Neural progenitor cell (in vitro differentiated cells): Measurements from ENCODE around the gene MAIP1. TPM values are rescaled to one million over a fixed set of nuclear protein-coding genes. Genes with fewer than 3 reads are reported as not detected.

Source experiments
- DNase-seq: peaks from one replicate; pipeline ENCODE4 v3.0.0-alpha.2; 2016; ENCODE audit warnings: low spot score
- H2AFZ ChIP-seq: fragments of 200-600 bp; sonication (generic); replicated peaks from 2 replicates; pipeline ENCODE4 v1.6.1; 2016; ENCODE audit warnings: antibody characterized with exemption
- H3F3A ChIP-seq: fragments of 200-600 bp; sonication (generic); 2 replicates; pipeline ENCODE4 v1.6.1; 2016; ENCODE audit warnings: antibody characterized with exemption, low read depth
- H3K27ac ChIP-seq: fragments of 200-600 bp; sonication (generic); 2 replicates; pipeline ENCODE4 v1.5.1; 2016; ENCODE audit warnings: mild to moderate bottlenecking
- H3K27me3 ChIP-seq: fragments of 200-600 bp; sonication (generic); 2 replicates; pipeline ENCODE4 v1.6.1; 2016; ENCODE audit warnings: mild to moderate bottlenecking, moderate library complexity
- H3K36me3 ChIP-seq: fragments of 200-600 bp; sonication (generic); 2 replicates; pipeline ENCODE4 v1.5.1; 2016
- H3K4me1 ChIP-seq: fragments of 200-600 bp; sonication (generic); 2 replicates; pipeline ENCODE4 v1.6.1; 2016; ENCODE audit warnings: mixed run types
- H3K4me2 ChIP-seq: fragments of 200-600 bp; sonication (generic); 2 replicates; pipeline ENCODE4 v1.6.1; 2016
- H3K4me3 ChIP-seq: fragments of 200-600 bp; sonication (generic); 2 replicates; pipeline ENCODE4 v1.5.1; 2016
- H3K79me2 ChIP-seq: fragments of 200-600 bp; sonication (generic); 2 replicates; pipeline ENCODE4 v1.6.1; 2016; ENCODE audit warnings: low read depth
- H3K9ac ChIP-seq: fragments of 200-600 bp; sonication (generic); 2 replicates; pipeline ENCODE4 v1.6.1; 2016
- H3K9me3 ChIP-seq: fragments of 200-600 bp; sonication (generic); 2 replicates; pipeline ENCODE4 v1.5.1; 2016; ENCODE audit warnings: low read depth
- H4K20me1 ChIP-seq: fragments of 200-600 bp; sonication (generic); 2 replicates; pipeline ENCODE4 v1.6.1; 2016; ENCODE audit warnings: low read depth
- H3K27ac Mint-ChIP-seq: 3 replicates; pipeline ENCODE4 v1.8.0; 2021; ENCODE audit warnings: mixed read lengths
- H3K27me3 Mint-ChIP-seq: 2 replicates; pipeline ENCODE4 v1.8.0; 2022; ENCODE audit warnings: low read depth, mild to moderate bottlenecking, inconsistent platforms, moderate library complexity, mixed read lengths; ENCODE audit not compliant: insufficient read depth
- H3K36me3 Mint-ChIP-seq: 3 replicates; pipeline ENCODE4 v1.8.0; 2021; ENCODE audit warnings: mixed read lengths
- H3K4me1 Mint-ChIP-seq: 3 replicates; pipeline ENCODE4 v1.8.0; 2021; ENCODE audit warnings: mixed read lengths
- H3K4me3 Mint-ChIP-seq: 3 replicates; pipeline ENCODE4 v1.8.0; 2021; ENCODE audit warnings: mild to moderate bottlenecking, moderate library complexity, mixed read lengths
- H3K9me3 Mint-ChIP-seq: 3 replicates; pipeline ENCODE4 v1.8.0; 2020; ENCODE audit warnings: mixed read lengths
- CTCF ChIP-seq: fragments of 200-600 bp; sonication (generic); IDR thresholded peaks from 2 replicates; pipeline ENCODE4 v1.5.1; 2017; ENCODE audit warnings: antibody characterized with exemption, mild to moderate bottlenecking
- EZH2 ChIP-seq: fragments of 200-600 bp; sonication (generic); IDR thresholded peaks from 2 replicates; pipeline ENCODE4 v1.6.1; 2017; ENCODE audit warnings: antibody characterized with exemption, mild to moderate bottlenecking, moderate library complexity
- EZH2phosphoT487 ChIP-seq: fragments of 200-600 bp; sonication (generic); IDR thresholded peaks from 2 replicates; pipeline ENCODE4 v1.6.1; 2017; ENCODE audit warnings: antibody characterized with exemption
- total RNA-seq: library from RNA; depleted of rRNA; stranded (reverse); fragments of >200 nt; gene quantifications from 2 replicates; pipeline ENCODE4 v1.2.3, GENCODE V29; 2015; ENCODE audit warnings: low replicate concordance

MAIP1 gene
- total RNA-seq, 1 donor from 2014 or later: 14.0 TPM

DNA sequence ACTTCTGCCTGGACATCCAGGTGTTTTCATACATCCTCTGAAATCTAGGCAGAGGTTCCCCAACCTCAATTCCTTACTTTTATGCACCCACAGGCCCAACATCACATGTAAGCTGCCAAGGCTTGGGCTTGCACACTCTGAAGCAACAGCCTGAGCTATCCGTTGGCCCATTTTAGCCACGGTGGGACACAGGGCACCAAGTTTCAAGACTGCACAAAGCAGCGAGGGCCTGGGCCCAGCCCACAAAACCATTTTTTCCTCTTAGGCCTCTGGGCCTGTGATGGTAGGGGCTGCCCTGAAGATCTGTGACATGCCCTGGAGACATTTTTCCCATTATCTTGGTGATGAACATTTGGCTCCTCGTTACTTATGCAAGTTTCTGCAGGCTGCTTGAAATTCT, 38.4 kb upstream of the MAIP1 start:
- H3K27me3 ChIP-seq: no peaks in the 10 kb centered on the region
- peaks cover 25% of the 10 kb centered on the region for H4K20me1 ChIP-seq
- H3K79me2 ChIP-seq: peaks cover 99% of the 10 kb centered on the region
- no peak overlapping the region for H3K27ac ChIP-seq
- H3K4me1 ChIP-seq: peaks cover 12% of the 10 kb centered on the region
- no peak overlapping the region for H3K9ac ChIP-seq
- Mint-ChIP-seq H3K36me3 (peaks cover 65% of the 10 kb centered on the region), H3K4me1 (peaks cover 15% of the 10 kb centered on the region), H3K4me3 (no peak overlapping the region), H3K27ac (no peak overlapping the region), H3K27me3 (no peaks in the 10 kb centered on the region), H3K9me3 (peaks cover 41% of the 10 kb centered on the region)
- no peak overlapping the region for H3K4me3 ChIP-seq
- DNase-seq: no peak
- H2AFZ ChIP-seq: no peak overlapping the region
- peaks cover 8% of the 10 kb centered on the region for H3K9me3 ChIP-seq
- TF ChIP-seq EZH2phosphoT487 (no peak), CTCF (no peak), EZH2 (no peak)
- no peak overlapping the region for H3K4me2 ChIP-seq
- H3K36me3 ChIP-seq: peaks cover 64% of the 10 kb centered on the region
- peaks cover 8% of the 10 kb centered on the region for H3F3A ChIP-seq

GRCh38 chr2:199922856-199923255, 32.5 kb upstream of the MAIP1 start:
- no peak overlapping the region for H3K27ac ChIP-seq
- H3K36me3 Mint-ChIP-seq: peaks cover 43% of the 10 kb centered on the region
- no peaks in the 10 kb centered on the region for H3K27me3 Mint-ChIP-seq
- H3K4me2 ChIP-seq: no peak overlapping the region
- peaks cover 8% of the 10 kb centered on the region for H3F3A ChIP-seq
- H3K79me2 ChIP-seq: peaks cover 99% of the 10 kb centered on the region
- no peak overlapping the region for H3K4me3 ChIP-seq
- H3K4me3 Mint-ChIP-seq: no peak overlapping the region
- H3K9ac ChIP-seq: no peak overlapping the region
- peaks cover 33% of the 10 kb centered on the region for H3K36me3 ChIP-seq
- H3K27ac Mint-ChIP-seq: no peak overlapping the region
- H3K27me3 ChIP-seq: no peaks in the 10 kb centered on the region
- peaks cover 45% of the 10 kb centered on the region for H4K20me1 ChIP-seq
- H3K4me1 ChIP-seq: no peaks in the 10 kb centered on the region
- peaks cover 4% of the 10 kb centered on the region for H3K4me1 Mint-ChIP-seq
- DNase-seq: no peak
- TF ChIP-seq CTCF: no peak
- no peak for TF ChIP-seq EZH2
- no peak for TF ChIP-seq EZH2phosphoT487
- H3K9me3 ChIP-seq: no peaks in the 10 kb centered on the region
- H3K9me3 Mint-ChIP-seq: peaks cover 15% of the 10 kb centered on the region
- H2AFZ ChIP-seq: no peak overlapping the region

DNA sequence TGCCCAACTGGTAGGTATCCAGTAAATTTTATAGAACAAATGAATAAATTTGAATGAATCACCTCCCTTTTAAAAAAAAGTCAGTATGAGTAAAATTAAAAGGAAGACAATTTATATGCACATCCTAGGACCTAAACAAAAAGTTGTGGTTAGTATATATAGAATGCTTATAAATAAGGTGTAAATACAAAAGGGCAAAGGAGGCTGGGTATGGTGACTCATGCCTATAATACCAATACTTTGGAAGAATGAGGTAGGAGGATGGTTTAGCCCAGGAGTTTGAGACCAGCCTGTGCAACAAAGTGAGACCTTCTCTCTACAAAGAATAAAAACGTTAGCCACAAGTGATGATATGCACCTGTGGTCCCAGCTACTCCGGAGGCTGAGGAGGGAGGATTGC, 31.5 kb upstream of the MAIP1 start:
- Mint-ChIP-seq H3K9me3 (peaks cover 7% of the 10 kb centered on the region), H3K4me1 (peaks cover 8% of the 10 kb centered on the region), H3K4me3 (no peak overlapping the region), H3K27me3 (no peaks in the 10 kb centered on the region), H3K36me3 (peaks cover 39% of the 10 kb centered on the region), H3K27ac (no peak overlapping the region)
- no peak overlapping the region for H2AFZ ChIP-seq
- peaks cover 15% of the 10 kb centered on the region for H3F3A ChIP-seq
- H3K79me2 ChIP-seq: peaks cover 90% of the 10 kb centered on the region
- no peak overlapping the region for H3K4me2 ChIP-seq
- H3K4me1 ChIP-seq: no peaks in the 10 kb centered on the region
- H3K4me3 ChIP-seq: no peak overlapping the region
- peaks cover 55% of the 10 kb centered on the region for H4K20me1 ChIP-seq
- H3K27me3 ChIP-seq: no peaks in the 10 kb centered on the region
- H3K9me3 ChIP-seq: no peaks in the 10 kb centered on the region
- no peak overlapping the region for H3K9ac ChIP-seq
- H3K36me3 ChIP-seq: peaks cover 27% of the 10 kb centered on the region
- H3K27ac ChIP-seq: no peak overlapping the region
- no peak for DNase-seq
- TF ChIP-seq EZH2phosphoT487: no peak
- TF ChIP-seq CTCF: no peak
- TF ChIP-seq EZH2: no peak
